GM20000 (cell line): ENCODE measurements around the gene TMEM250.

ENCODE experiments used
- DNase-seq: peaks from one replicate; pipeline ENCODE4 v3.0.0; 2012; ENCODE audit warnings: low spot score
- TF ChIP-seq, protein P1 (sequence below): IDR thresholded peaks from 2 replicates; pipeline ENCODE4 v1.5.1; 2012; ENCODE audit warnings: mild to moderate bottlenecking, control low read depth; ENCODE audit errors: extremely low read depth, missing control alignments

The TMEM250 gene

DNA sequence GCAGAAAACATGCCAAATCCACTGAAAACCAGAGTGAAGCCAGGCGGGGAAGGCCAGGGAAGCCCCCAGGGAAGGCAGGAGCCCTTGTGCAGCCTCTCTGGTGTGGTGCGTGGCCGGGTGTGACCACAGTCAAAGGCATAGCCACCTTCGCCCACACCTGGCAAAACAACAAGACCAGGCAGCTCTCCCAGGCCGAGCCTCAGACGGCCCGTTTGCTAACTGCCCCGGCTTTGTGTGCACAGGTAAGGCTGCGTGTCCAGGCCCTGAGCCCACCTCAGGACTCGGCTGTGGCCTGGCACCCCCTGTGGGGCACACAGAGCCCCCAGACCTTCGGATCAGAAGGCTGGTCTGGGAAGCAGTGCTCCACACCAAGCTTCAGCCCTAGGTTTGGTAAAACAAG, 6.1 kb downstream of the TMEM250 start:
- TF ChIP-seq, protein P1, sequence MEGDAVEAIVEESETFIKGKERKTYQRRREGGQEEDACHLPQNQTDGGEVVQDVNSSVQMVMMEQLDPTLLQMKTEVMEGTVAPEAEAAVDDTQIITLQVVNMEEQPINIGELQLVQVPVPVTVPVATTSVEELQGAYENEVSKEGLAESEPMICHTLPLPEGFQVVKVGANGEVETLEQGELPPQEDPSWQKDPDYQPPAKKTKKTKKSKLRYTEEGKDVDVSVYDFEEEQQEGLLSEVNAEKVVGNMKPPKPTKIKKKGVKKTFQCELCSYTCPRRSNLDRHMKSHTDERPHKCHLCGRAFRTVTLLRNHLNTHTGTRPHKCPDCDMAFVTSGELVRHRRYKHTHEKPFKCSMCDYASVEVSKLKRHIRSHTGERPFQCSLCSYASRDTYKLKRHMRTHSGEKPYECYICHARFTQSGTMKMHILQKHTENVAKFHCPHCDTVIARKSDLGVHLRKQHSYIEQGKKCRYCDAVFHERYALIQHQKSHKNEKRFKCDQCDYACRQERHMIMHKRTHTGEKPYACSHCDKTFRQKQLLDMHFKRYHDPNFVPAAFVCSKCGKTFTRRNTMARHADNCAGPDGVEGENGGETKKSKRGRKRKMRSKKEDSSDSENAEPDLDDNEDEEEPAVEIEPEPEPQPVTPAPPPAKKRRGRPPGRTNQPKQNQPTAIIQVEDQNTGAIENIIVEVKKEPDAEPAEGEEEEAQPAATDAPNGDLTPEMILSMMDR, result no peak
- no peak for DNase-seq

DNA sequence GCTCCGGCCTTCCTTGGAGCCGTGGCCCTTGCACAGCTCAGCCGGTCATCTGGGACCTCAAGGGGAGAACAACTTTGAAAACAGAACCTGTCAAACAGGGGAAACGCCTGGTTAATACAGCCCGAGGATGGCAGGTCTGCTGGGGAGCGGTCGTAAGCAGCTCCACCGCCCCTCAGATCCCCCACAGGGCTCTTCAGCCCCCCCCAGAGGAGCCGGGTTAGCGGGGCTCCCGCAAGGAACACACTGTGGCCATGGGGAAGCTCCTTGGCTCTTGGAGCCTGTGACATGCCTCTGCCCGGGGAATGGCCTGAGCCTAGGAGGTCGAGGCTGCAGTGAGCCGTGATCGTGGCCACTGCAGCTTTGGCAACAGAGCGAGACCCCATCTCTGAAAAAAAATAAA, 6.8 kb downstream of the TMEM250 start:
- TF ChIP-seq, protein P1, result no peak
- no peak for DNase-seq

DNA sequence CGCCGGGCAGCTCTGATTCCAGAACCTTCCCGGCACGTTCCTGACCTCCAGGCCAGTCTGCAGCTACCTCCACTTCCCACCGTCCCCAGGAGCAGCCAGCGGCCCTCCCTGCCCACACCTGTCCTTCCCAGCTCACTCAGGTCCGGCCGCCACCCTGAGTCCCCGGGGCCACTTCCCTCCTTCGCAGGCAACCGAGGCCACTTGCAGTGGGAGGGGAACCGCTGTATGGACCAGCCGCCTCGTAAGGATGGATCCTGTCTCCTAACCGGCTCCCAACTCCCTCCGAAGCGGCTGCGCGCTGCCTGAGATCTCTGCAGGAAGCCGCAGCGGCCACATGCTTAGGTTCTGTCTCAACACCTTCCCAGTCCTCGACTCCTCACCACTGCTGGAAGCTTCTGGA, 7.5 kb downstream of the TMEM250 start:
- TF ChIP-seq, protein P1, result no peak

DNA sequence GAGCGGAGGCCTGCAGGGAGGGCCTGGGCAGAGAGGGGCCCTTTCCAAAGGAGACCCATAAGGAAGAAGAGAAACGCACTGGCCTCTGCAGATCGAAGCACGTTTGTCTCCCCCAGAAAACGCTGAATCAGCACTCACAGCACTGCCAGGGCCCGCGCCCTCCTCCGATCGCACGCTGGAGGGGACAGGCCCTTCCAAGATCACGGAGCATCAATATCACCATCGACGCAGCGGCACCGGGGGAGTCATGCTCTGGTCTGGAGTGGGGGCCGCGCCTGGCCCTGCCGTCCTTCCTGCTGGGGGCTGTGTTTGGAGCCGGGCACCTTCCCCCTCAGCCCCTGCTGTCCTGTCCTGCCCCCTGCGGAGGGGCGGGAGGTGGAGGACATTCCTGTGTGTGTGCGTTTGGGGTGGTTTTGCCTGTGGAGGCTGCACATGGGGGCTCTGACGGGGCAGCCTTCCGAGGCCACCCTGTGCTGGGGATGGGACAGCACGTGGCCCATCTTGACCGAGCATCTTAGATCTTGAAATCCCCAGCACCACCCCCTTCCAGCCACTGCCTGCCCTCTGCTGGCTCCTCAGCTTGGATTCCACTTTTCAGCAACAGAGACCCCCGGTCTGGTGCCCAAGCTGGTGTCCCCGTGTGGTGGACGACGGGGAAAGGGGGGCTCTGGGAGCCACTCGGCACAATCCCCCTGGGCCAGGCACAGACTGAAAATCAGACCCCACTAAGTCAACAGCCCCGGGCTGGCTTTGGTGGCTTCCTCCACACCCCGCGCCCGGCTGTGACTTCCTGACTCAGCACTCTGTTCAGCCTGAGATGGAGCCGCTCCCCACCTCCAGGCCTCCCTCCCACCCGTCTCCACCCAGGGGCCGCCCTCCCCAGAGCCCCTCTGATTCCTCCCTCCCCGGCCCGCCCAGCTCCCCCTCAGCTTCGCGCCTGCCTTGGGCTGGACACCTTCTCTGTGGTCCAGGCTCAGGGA, 8.3 kb downstream of the TMEM250 start:
- TF ChIP-seq, protein P1, result peak; percentile 23
- no peak for DNase-seq

More for the DNA sequence above, 7.5 kb downstream of the TMEM250 start:
- DNase-seq, result no peak

DNA sequence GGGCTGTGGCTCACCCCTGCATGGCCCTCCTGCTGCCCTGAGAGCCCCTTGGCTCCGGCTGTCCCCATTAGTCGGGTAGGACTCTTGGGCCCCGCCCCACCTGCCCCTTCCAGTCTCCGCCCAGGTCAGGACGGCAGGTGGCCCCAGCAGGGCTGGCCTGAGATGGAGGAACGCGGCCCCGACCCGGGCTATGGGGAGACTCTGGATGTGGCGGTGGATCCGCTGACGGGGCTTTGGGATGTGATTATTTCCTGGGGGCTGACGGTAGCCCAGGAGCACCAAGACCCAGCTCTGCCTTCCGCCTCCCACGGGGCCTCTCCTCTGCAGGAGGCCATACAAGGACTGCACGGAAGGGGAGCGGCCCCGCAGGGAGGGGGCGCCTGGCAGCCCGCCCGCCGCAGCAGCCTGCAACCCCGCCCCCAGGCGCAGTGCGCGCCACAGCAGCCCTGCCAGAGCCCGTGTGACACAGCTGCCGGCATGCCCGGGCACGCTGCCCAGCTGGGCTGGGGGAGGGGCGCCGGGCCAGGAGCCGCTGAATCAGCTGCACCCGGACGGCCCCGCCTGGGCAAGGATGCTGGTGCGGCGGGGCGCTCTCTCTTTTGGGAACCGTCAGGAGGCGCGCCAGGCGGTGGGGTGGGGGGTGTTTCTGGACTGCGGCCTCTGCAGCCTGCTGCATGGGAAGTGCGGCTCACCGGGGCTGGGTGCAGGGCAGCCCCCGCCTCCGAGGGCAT, 9.2 kb downstream of the TMEM250 start:
- TF ChIP-seq, protein P1, result no peak

DNA sequence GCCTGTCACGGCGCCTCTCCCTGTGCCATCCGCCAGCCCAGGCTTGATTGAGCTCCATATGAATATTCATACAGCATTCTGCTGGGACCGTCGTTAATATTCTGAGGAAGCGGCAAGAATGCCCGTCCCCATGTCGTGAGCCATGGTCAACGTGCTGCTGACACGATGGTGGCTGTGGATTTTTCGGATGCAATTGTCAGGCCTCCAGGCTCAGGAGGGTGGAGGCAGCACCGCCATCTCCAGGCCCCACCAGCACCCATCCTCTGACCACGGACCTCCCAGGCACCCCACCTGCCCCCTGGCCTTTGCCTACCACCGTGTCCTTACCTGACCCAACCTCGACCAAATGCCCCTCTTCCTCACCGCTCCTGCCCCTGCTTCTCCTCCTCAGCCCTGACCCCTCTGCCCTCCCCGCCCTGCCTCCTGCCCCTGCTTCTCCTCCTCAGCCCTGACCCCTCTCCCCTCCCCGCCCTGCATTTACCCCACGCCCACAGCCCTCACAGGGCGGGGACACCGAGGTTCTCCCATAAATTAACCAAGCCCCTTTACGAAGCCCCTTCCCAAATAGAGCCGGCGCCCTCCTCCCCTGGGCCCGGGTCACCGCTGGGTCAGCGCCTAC, 9.9 kb downstream of the TMEM250 start:
- TF ChIP-seq, protein P1, result no peak
- no peak for DNase-seq

More for the DNA sequence above, 9.2 kb downstream of the TMEM250 start:
- peak; percentile 93 for DNase-seq
